ENCODE data around the gene FAF1.

Gene FAF1

GRCh38 chr1:50527249-50527986 is 432.6 kb downstream of the FAF1 start:
- TF ChIP-seq, protein P1, sequence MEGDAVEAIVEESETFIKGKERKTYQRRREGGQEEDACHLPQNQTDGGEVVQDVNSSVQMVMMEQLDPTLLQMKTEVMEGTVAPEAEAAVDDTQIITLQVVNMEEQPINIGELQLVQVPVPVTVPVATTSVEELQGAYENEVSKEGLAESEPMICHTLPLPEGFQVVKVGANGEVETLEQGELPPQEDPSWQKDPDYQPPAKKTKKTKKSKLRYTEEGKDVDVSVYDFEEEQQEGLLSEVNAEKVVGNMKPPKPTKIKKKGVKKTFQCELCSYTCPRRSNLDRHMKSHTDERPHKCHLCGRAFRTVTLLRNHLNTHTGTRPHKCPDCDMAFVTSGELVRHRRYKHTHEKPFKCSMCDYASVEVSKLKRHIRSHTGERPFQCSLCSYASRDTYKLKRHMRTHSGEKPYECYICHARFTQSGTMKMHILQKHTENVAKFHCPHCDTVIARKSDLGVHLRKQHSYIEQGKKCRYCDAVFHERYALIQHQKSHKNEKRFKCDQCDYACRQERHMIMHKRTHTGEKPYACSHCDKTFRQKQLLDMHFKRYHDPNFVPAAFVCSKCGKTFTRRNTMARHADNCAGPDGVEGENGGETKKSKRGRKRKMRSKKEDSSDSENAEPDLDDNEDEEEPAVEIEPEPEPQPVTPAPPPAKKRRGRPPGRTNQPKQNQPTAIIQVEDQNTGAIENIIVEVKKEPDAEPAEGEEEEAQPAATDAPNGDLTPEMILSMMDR (IDR thresholded peaks at IDR 0.05; ENCODE audit: control insufficient read depth, insufficient read depth, low read depth, low read length, missing control alignments), result no peak
- no peak for DNase-seq (ENCODE audit: low read depth)
- H3K4me3 ChIP-seq (ENCODE audit: control insufficient read depth, low read depth, low read length), result no peak overlapping the region

- TF ChIP-seq, protein P1 (IDR thresholded peaks at IDR 0.05; ENCODE audit: control insufficient read depth, insufficient read depth, low read depth, low read length, missing control alignments), result no peak
- no peak for DNase-seq (ENCODE audit: low read depth)
- H3K4me3 ChIP-seq (ENCODE audit: control insufficient read depth, low read depth, low read length), result no peak overlapping the region
Observed at GRCh38 chr1:50526431-50526830, 433.6 kb downstream of the FAF1 start.

DNA sequence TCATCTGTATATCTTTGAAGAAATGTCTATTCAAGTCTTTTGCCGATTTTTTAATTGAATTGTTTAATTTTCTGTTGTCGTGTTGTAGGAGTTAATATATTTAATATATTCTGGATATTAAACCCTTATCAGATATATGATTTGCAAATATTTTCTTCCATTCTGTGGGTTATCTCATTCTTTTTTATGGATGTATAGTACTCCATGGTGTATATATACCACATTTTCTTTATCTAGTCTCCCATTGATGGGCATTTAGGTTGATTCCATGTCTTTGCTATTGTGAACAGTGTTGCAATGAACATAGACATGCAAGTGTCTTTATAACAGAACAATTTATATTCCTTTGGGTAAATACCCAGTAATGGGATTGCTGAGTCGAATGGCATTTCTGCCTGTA is 436.5 kb downstream of the FAF1 start:
- DNase-seq (ENCODE audit: low read depth), result no peak
- TF ChIP-seq, protein P1 (IDR thresholded peaks at IDR 0.05; ENCODE audit: control insufficient read depth, insufficient read depth, low read depth, low read length, missing control alignments), result no peak
- H3K4me3 ChIP-seq (ENCODE audit: control insufficient read depth, low read depth, low read length), result no peak overlapping the region

DNA sequence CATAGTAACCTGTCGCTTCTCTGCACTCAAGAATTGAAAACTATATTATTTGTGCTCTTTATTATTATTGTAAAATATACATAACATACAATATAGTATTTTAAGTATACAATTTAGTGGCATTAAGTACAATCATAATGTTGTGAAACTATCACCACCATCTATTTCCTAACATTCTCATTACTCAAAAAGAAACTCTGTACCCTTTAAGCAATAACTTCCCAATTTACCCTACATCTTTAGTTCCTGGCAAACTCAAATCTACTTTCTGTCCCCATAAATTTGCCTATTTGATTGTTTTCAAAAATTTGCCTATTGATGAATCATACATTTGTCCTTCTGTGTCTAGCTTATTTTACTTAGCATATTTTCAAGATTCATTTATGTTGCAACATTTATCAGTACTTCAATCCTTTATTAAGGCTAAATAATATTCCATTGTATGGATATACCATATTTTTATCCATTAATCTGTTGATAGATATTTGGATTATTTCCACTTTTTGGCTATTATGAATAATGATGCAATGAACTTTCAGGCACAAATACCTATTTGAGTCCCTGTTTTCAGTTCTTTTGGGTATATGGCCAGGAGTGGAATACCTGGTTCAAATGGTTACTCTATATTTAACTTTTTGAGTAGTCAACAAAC is 437.2 kb downstream of the FAF1 start:
- H3K4me3 ChIP-seq (ENCODE audit: control insufficient read depth, low read depth, low read length), result no peak overlapping the region
- DNase-seq (ENCODE audit: low read depth), result no peak
- TF ChIP-seq, protein P1 (IDR thresholded peaks at IDR 0.05; ENCODE audit: control insufficient read depth, insufficient read depth, low read depth, low read length, missing control alignments), result no peak

- no peak overlapping the region for H3K4me3 ChIP-seq (ENCODE audit: control insufficient read depth, low read depth, low read length)
- DNase-seq (ENCODE audit: low read depth), result no peak
- TF ChIP-seq, protein P1 (IDR thresholded peaks at IDR 0.05; ENCODE audit: control insufficient read depth, insufficient read depth, low read depth, low read length, missing control alignments), result no peak
Observed at GRCh38 chr1:50521703-50522102, 438.4 kb downstream of the FAF1 start.

GRCh38 chr1:50517488-50517887 is 442.6 kb downstream of the FAF1 start:
- TF ChIP-seq, protein P1 (IDR thresholded peaks at IDR 0.05; ENCODE audit: control insufficient read depth, insufficient read depth, low read depth, low read length, missing control alignments), result no peak
- no peak overlapping the region for H3K4me3 ChIP-seq (ENCODE audit: control insufficient read depth, low read depth, low read length)
- no peak for DNase-seq (ENCODE audit: low read depth)

Data from AG09309 (cell line).